ENCODE results near the gene PCLO.

Gene PCLO

GRCh38 chr7:83119026-83119382 lies 43.7 kb downstream of the PCLO start:
- no peak overlapping the region for H3K4me3 ChIP-seq (replicated peaks; ENCODE audit: low read depth, low read length)
- DNase-seq (ENCODE audit: extremely low read depth, low read depth): no peak
- TF ChIP-seq CTCF (IDR thresholded peaks at IDR 0.05; ENCODE audit: low read depth, low read length, missing control alignments): no peak

- no peak for TF ChIP-seq CTCF (IDR thresholded peaks at IDR 0.05; ENCODE audit: low read depth, low read length, missing control alignments)
- DNase-seq (ENCODE audit: extremely low read depth, low read depth): no peak
- no peak overlapping the region for H3K4me3 ChIP-seq (replicated peaks; ENCODE audit: low read depth, low read length)
Observed at GRCh38 chr7:83118347-83119025, 44.2 kb downstream of the PCLO start.

- no peak overlapping the region for H3K4me3 ChIP-seq (replicated peaks; ENCODE audit: low read depth, low read length)
- no peak for TF ChIP-seq CTCF (IDR thresholded peaks at IDR 0.05; ENCODE audit: low read depth, low read length, missing control alignments)
- DNase-seq (ENCODE audit: extremely low read depth, low read depth): no peak
Observed at GRCh38 chr7:83117466-83117865, 45.2 kb downstream of the PCLO start.

- no peak overlapping the region for H3K4me3 ChIP-seq (replicated peaks; ENCODE audit: low read depth, low read length)
- no peak for DNase-seq (ENCODE audit: extremely low read depth, low read depth)
- TF ChIP-seq CTCF (IDR thresholded peaks at IDR 0.05; ENCODE audit: low read depth, low read length, missing control alignments): no peak
Observed at GRCh38 chr7:83111391-83111790, 51.3 kb downstream of the PCLO start.

GRCh38 chr7:83109352-83109751 lies 53.3 kb downstream of the PCLO start:
- no peak for DNase-seq (ENCODE audit: extremely low read depth, low read depth)
- TF ChIP-seq CTCF (IDR thresholded peaks at IDR 0.05; ENCODE audit: low read depth, low read length, missing control alignments): no peak
- no peak overlapping the region for H3K4me3 ChIP-seq (replicated peaks; ENCODE audit: low read depth, low read length)

GRCh38 chr7:83105948-83106347 lies 56.7 kb downstream of the PCLO start:
- no peak for DNase-seq (ENCODE audit: extremely low read depth, low read depth)
- no peak for TF ChIP-seq CTCF (IDR thresholded peaks at IDR 0.05; ENCODE audit: low read depth, low read length, missing control alignments)
- no peak overlapping the region for H3K4me3 ChIP-seq (replicated peaks; ENCODE audit: low read depth, low read length)

GRCh38 chr7:83105063-83105462 lies 57.6 kb downstream of the PCLO start:
- DNase-seq (ENCODE audit: extremely low read depth, low read depth): no peak
- TF ChIP-seq CTCF (IDR thresholded peaks at IDR 0.05; ENCODE audit: low read depth, low read length, missing control alignments): no peak
- H3K4me3 ChIP-seq (replicated peaks; ENCODE audit: low read depth, low read length): no peak overlapping the region

Measured in HFF-Myc (cell line).